Femur (tissue), 1 donor: ENCODE measurements around the gene RAD18.

Experiments
- DNase-seq: peaks from one replicate; pipeline ENCODE4 v3.0.0-alpha.2; 2017

Gene RAD18

GRCh38 chr3:8893001-8893400 is 70.3 kb downstream of the RAD18 start:
- no peak for DNase-seq

- DNase-seq: no peak
Observed at GRCh38 chr3:8891774-8892173, 71.5 kb downstream of the RAD18 start.

- no peak for DNase-seq
Observed at GRCh38 chr3:8891303-8891702, 72.0 kb downstream of the RAD18 start.

GRCh38 chr3:8888301-8888915 is 74.9 kb downstream of the RAD18 start:
- no peak for DNase-seq

GRCh38 chr3:8887435-8888300 is 75.6 kb downstream of the RAD18 start:
- DNase-seq: no peak

- DNase-seq: no peak
Observed at GRCh38 chr3:8886546-8886945, 76.7 kb downstream of the RAD18 start.

GRCh38 chr3:8885536-8886316 is 77.5 kb downstream of the RAD18 start:
- DNase-seq: no peak

GRCh38 chr3:8884630-8885290 is 78.5 kb downstream of the RAD18 start:
- DNase-seq: no peak

GRCh38 chr3:8882642-8883041 is 80.6 kb downstream of the RAD18 start:
- DNase-seq: no peak

- DNase-seq: no peak
Observed at GRCh38 chr3:8882171-8882593, 81.1 kb downstream of the RAD18 start.

GRCh38 chr3:8879347-8879944 is 83.8 kb downstream of the RAD18 start:
- DNase-seq: no peak

- DNase-seq: no peak
Observed at GRCh38 chr3:8875836-8876235, 87.4 kb downstream of the RAD18 start.

- DNase-seq: no peak
Observed at GRCh38 chr3:8873740-8874139, 89.5 kb downstream of the RAD18 start.

- DNase-seq: no peak
Observed at GRCh38 chr3:8872261-8872660, 91.0 kb downstream of the RAD18 start.

- no peak for DNase-seq
Observed at GRCh38 chr3:8871306-8871705, 92.0 kb downstream of the RAD18 start.

- no peak for DNase-seq
Observed at GRCh38 chr3:8870134-8870533, 93.1 kb downstream of the RAD18 start.

- no peak for DNase-seq
Observed at GRCh38 chr3:8869613-8870012, 93.7 kb downstream of the RAD18 start.

- DNase-seq: no peak
Observed at GRCh38 chr3:8868996-8869395, 94.3 kb downstream of the RAD18 start.

GRCh38 chr3:8867646-8868045 is 95.6 kb downstream of the RAD18 start:
- no peak for DNase-seq

GRCh38 chr3:8865697-8866096 is 97.6 kb downstream of the RAD18 start:
- DNase-seq: no peak

GRCh38 chr3:8864402-8865350 is 98.6 kb downstream of the RAD18 start:
- no peak for DNase-seq
